IMR-90 (cell line): ENCODE measurements around the gene PARD6G. TPM values are rescaled to one million over a fixed set of nuclear protein-coding genes. Genes with fewer than 3 reads are reported as not detected.

Source experiments
- ATAC-seq: fragments of 200-7000 bp; cut with Tn5 transposase; 2 replicates; pipeline ENCODE4 v1.9.1; 2020; ENCODE audit warnings: low read depth, mild to moderate bottlenecking, moderate library complexity
- BruUV-seq: library from RNA; stranded (reverse); fragments of 400-500 nt; replicated peaks from 2 replicates; lab custom pipeline; 2021; lab: Mats Ljungman, UMichigan
- CTCF ChIA-PET: fragments of 300-600 bp; formaldehyde crosslinking; extraction: SDS; loops from one replicate; lab custom pipeline; 2021; ENCODE audit warnings: antibody characterized with exemption; lab: Yijun Ruan, JAX
- POLR2A ChIA-PET: fragments of 300-600 bp; sonication (Branson Sonifier 250); formaldehyde crosslinking; loops from one replicate; lab custom pipeline; 2022; ENCODE audit warnings: antibody characterized with exemption; ENCODE audit not compliant: unreplicated experiment; lab: Charles Lee
- DNase-seq: peaks from one replicate; pipeline ENCODE4 v3.0.0; 2013
- H2AFZ ChIP-seq: replicated peaks from 2 replicates; pipeline ENCODE3; 2013; ENCODE audit warnings: low read length, mild to moderate bottlenecking; ENCODE audit not compliant: poor library complexity
- H2AK5ac ChIP-seq: 2 replicates; pipeline ENCODE4 v1.6.1; 2013; ENCODE audit warnings: low read depth, low read length, inconsistent platforms
- H2AK9ac ChIP-seq: replicated peaks from 2 replicates; pipeline ENCODE3; 2013; ENCODE audit warnings: mild to moderate bottlenecking, low read depth, low read length, moderate library complexity; ENCODE audit not compliant: poor library complexity
- H2BK120ac ChIP-seq: 2 replicates; pipeline ENCODE4 v1.6.1; 2013; ENCODE audit warnings: low read depth, low read length, inconsistent platforms
- H2BK15ac ChIP-seq: 3 replicates; pipeline ENCODE4 v1.6.1; 2013; ENCODE audit warnings: low read depth, low read length, inconsistent platforms
- H2BK20ac ChIP-seq: 2 replicates; pipeline ENCODE4 v1.6.1; 2013; ENCODE audit warnings: low read depth, mild to moderate bottlenecking, inconsistent platforms, low read length, moderate library complexity
- H2BK5ac ChIP-seq: 2 replicates; pipeline ENCODE4 v1.6.1; 2013; ENCODE audit warnings: mild to moderate bottlenecking, low read depth, low read length, inconsistent platforms; ENCODE audit not compliant: poor library complexity, severe bottlenecking
- H3K14ac ChIP-seq: replicated peaks from 2 replicates; pipeline ENCODE4 v1.6.1; 2013; ENCODE audit warnings: low read depth, low read length, inconsistent platforms
- H3K18ac ChIP-seq: 2 replicates; pipeline ENCODE4 v1.6.1; 2013; ENCODE audit warnings: low read depth, low read length, control low read depth
- H3K23ac ChIP-seq: 2 replicates; pipeline ENCODE4 v1.6.1; 2013; ENCODE audit warnings: low read depth, low read length, inconsistent platforms
- H3K27ac ChIP-seq: 2 replicates; pipeline ENCODE4 v1.5.1; 2013; ENCODE audit warnings: mild to moderate bottlenecking, control low read depth, low read length; ENCODE audit not compliant: insufficient read depth
- H3K27me3 ChIP-seq: 2 replicates; pipeline ENCODE4 v1.6.1; 2013; ENCODE audit warnings: low read length; ENCODE audit not compliant: control insufficient read depth, insufficient read depth
- H3K36me3 ChIP-seq: 2 replicates; pipeline ENCODE4 v1.6.1; 2013; ENCODE audit warnings: low read length, mixed read lengths; ENCODE audit not compliant: control insufficient read depth, insufficient read depth
- H3K4ac ChIP-seq: 2 replicates; pipeline ENCODE4 v1.6.1; 2013; ENCODE audit warnings: low read depth, low read length, inconsistent platforms
- H3K4me1 ChIP-seq: 2 replicates; pipeline ENCODE4 v1.6.1; 2013; ENCODE audit warnings: low read length, mixed read lengths; ENCODE audit not compliant: control insufficient read depth, insufficient read depth
- H3K4me2 ChIP-seq: 2 replicates; pipeline ENCODE4 v1.6.1; 2013; ENCODE audit warnings: low read depth, mild to moderate bottlenecking, control low read depth, low read length, moderate library complexity
- H3K4me3 ChIP-seq: 2 replicates; pipeline ENCODE4 v1.5.1; 2013; ENCODE audit warnings: low read depth, mild to moderate bottlenecking, control low read depth, low read length, moderate library complexity; ENCODE audit not compliant: insufficient read depth
- H3K56ac ChIP-seq: 2 replicates; pipeline ENCODE4 v1.6.1; 2013; ENCODE audit warnings: low read length, inconsistent platforms; ENCODE audit not compliant: insufficient read depth; ENCODE audit errors: extremely low read depth
- H3K79me1 ChIP-seq, 2 experiments: 2 replicates each; pipeline ENCODE4 v1.6.1; 2013; ENCODE audit warnings: low read length in 2 of 2, inconsistent platforms in 1 of 2, low read depth in 1 of 2
- H3K9ac ChIP-seq: 2 replicates; pipeline ENCODE4 v1.6.1; 2013; ENCODE audit warnings: low read depth, low read length, control low read depth
- H3K9me1 ChIP-seq: 2 replicates; pipeline ENCODE4 v1.6.1; 2013; ENCODE audit warnings: low read length, inconsistent platforms; ENCODE audit not compliant: insufficient read depth
- H3K9me3 ChIP-seq: 2 replicates; pipeline ENCODE4 v1.6.1; 2013; ENCODE audit warnings: low read length; ENCODE audit not compliant: control insufficient read depth, insufficient read depth
- H4K20me1 ChIP-seq: 2 replicates; pipeline ENCODE4 v1.6.1; 2013; ENCODE audit warnings: low read length, inconsistent platforms; ENCODE audit not compliant: insufficient read depth
- H4K5ac ChIP-seq: 2 replicates; pipeline ENCODE4 v1.6.1; 2013; ENCODE audit warnings: mild to moderate bottlenecking, low read depth, low read length, control low read depth
- H4K8ac ChIP-seq, 2 experiments: 2 replicates each; pipeline ENCODE4 v1.6.1; 2013; ENCODE audit warnings: low read depth in 2 of 2, low read length in 2 of 2, control low read depth in 1 of 2, inconsistent platforms in 1 of 2
- H4K91ac ChIP-seq: 2 replicates; pipeline ENCODE4 v1.6.1; 2013; ENCODE audit warnings: low read depth, low read length, inconsistent platforms; ENCODE audit not compliant: insufficient read depth
- BHLHE40 ChIP-seq: fragments of 150-350 bp; IDR thresholded peaks from 2 replicates; pipeline ENCODE4 v1.6.1; 2016; ENCODE audit warnings: mild to moderate bottlenecking, low read depth, low read length
- CEBPB ChIP-seq: IDR thresholded peaks from 2 replicates; pipeline ENCODE4 v1.6.1; 2012; ENCODE audit warnings: low read depth, low read length, improper control_type of control experiment
- CHD1 ChIP-seq: IDR thresholded peaks from 2 replicates; pipeline ENCODE4 v1.6.1; 2012; ENCODE audit warnings: low read depth, low read length, improper control_type of control experiment
- FOS ChIP-seq: fragments of 150-350 bp; IDR thresholded peaks from 2 replicates; pipeline ENCODE4 v1.6.1; 2016; ENCODE audit warnings: low read depth, low read length
- MAFK ChIP-seq: IDR thresholded peaks from 2 replicates; pipeline ENCODE4 v1.6.1; 2012; ENCODE audit warnings: low read depth, low read length, improper control_type of control experiment
- MAZ ChIP-seq: IDR thresholded peaks from 2 replicates; pipeline ENCODE4 v1.6.1; 2012; ENCODE audit warnings: low read depth, mild to moderate bottlenecking, low read length, improper control_type of control experiment, moderate library complexity, borderline replicate concordance
- MXI1 ChIP-seq: IDR thresholded peaks from 2 replicates; pipeline ENCODE4 v1.6.1; 2012; ENCODE audit warnings: low read depth, mild to moderate bottlenecking, low read length, moderate library complexity, borderline replicate concordance
- NFE2L2 ChIP-seq: fragments of 150-350 bp; IDR thresholded peaks from 2 replicates; pipeline ENCODE4 v1.6.1; 2016; ENCODE audit warnings: low read depth, mild to moderate bottlenecking, low read length
- POLR2A ChIP-seq: IDR thresholded peaks from 2 replicates; pipeline ENCODE4 v1.6.1; 2012; ENCODE audit warnings: mild to moderate bottlenecking, low read depth, low read length
- RAD21 ChIP-seq: IDR thresholded peaks from 2 replicates; pipeline ENCODE4 v1.6.1; 2012; ENCODE audit warnings: low read length, improper control_type of control experiment
- RCOR1 ChIP-seq: IDR thresholded peaks from 2 replicates; pipeline ENCODE4 v1.6.1; 2012; ENCODE audit warnings: mild to moderate bottlenecking, low read length, improper control_type of control experiment; ENCODE audit not compliant: insufficient replicate concordance
- RFX5 ChIP-seq: IDR thresholded peaks from 2 replicates; pipeline ENCODE4 v1.8.0; 2012; ENCODE audit warnings: low read depth, mild to moderate bottlenecking, low read length, moderate library complexity
- SMC3 ChIP-seq: fragments of 150-350 bp; IDR thresholded peaks from 2 replicates; pipeline ENCODE4 v1.6.1; 2016; ENCODE audit warnings: low read depth, mild to moderate bottlenecking, antibody characterized with exemption, low read length, moderate library complexity
- USF2 ChIP-seq: fragments of 150-350 bp; IDR thresholded peaks from 2 replicates; pipeline ENCODE4 v1.6.1; 2017; ENCODE audit warnings: mild to moderate bottlenecking, antibody characterized with exemption, low read length, low read depth
- WGBS, 2 experiments: methylation state at CpG; one replicate each; pipeline versions ENCODE4 v1.1.5 to v1.1.7; 2013; ENCODE audit warnings: missing lambda C conversion rate in 2 of 2; ENCODE audit not compliant: insufficient read length in 1 of 2; ENCODE audit errors: extremely low coverage in 2 of 2; 5-methylcytosine and 5-hydroxymethylcytosine counted together
- dilution Hi-C: fragments of 300-500 bp; cut with HindIII; formaldehyde crosslinking; loops from one replicate; pipeline ENCODE4 v1.14.3; 2018; ENCODE audit warnings: low sequenced_read_pairs; ENCODE audit not compliant: unreplicated experiment
- in situ Hi-C: fragments of 300-500 bp; cut with MboI; formaldehyde crosslinking; loops from 3 replicates; pipeline ENCODE4 v1.14.3; 2019; ENCODE audit warnings: low sequenced_read_pairs, inconsistent platforms, mixed read lengths
- intact Hi-C: fragments of 100-400 bp; cut with micrococcal nuclease; formaldehyde crosslinking; loops from 2 replicates; pipeline ENCODE4 v1.10.0; 2022
- polyA plus RNA-seq, 3 experiments: library from polyadenylated mRNA; depleted of rRNA; stranded (reverse); fragments of >200 nt; gene quantifications; 2 replicates each; pipeline ENCODE4 v1.2.3, GENCODE V29; 2012; ENCODE audit warnings: low replicate concordance in 1 of 3
- total RNA-seq: library from RNA; depleted of rRNA; stranded (reverse); fragments of >200 nt; gene quantifications from 2 replicates; pipeline ENCODE4 v1.2.3, GENCODE V29; 2012
- TF ChIP-seq, protein P1 (sequence below): conservative IDR thresholded peaks from 2 replicates; pipeline ENCODE4 v1.5.1; 2012; ENCODE audit warnings: mild to moderate bottlenecking, low read depth, low read length, improper control_type of control experiment
- TF ChIP-seq, protein P2 (sequence below): fragments of 150-350 bp; IDR thresholded peaks from 2 replicates; pipeline ENCODE4 v1.6.1; 2016; ENCODE audit warnings: low read depth, mild to moderate bottlenecking, low read length, moderate library complexity, borderline replicate concordance

PARD6G gene
- total and polyA plus RNA-seq, 2 of the 4 experiments (the other 2 are of a cell fraction): 2.5 to 4.6 TPM

GRCh38 chr18:80191264-80191663 is 56.0 kb downstream of the PARD6G start:
- Histone ChIP-seq H3K27ac (no peak overlapping the region), H4K8ac (no peak overlapping the region), H4K20me1 (no peaks in the 10 kb centered on the region), H4K5ac (no peak overlapping the region), H3K4me3 (no peak overlapping the region), H2AFZ (no peak overlapping the region), H3K9me1 (no peaks in the 10 kb centered on the region), H3K4me1 (no peaks in the 10 kb centered on the region), H3K79me1 (no peaks in the 10 kb centered on the region; a peak in 1 of 4 replicates), H3K4ac (no peak overlapping the region), H2AK5ac (no peak overlapping the region), H2BK20ac (no peak overlapping the region), H3K9me3 (no peaks in the 10 kb centered on the region), H3K18ac (no peak overlapping the region), H3K4me2 (no peak overlapping the region), H3K27me3 (no peaks in the 10 kb centered on the region), H3K14ac (no peak overlapping the region), H2AK9ac (no peak overlapping the region), H3K9ac (no peak overlapping the region), H3K36me3 (no peaks in the 10 kb centered on the region), H4K91ac (no peak overlapping the region), H2BK15ac (no peak overlapping the region), H3K23ac (no peak overlapping the region), H2BK120ac (no peak overlapping the region), H2BK5ac (no peak overlapping the region), H3K56ac (no peak overlapping the region)
- no peak for TF ChIP-seq MXI1
- TF ChIP-seq, protein P1, sequence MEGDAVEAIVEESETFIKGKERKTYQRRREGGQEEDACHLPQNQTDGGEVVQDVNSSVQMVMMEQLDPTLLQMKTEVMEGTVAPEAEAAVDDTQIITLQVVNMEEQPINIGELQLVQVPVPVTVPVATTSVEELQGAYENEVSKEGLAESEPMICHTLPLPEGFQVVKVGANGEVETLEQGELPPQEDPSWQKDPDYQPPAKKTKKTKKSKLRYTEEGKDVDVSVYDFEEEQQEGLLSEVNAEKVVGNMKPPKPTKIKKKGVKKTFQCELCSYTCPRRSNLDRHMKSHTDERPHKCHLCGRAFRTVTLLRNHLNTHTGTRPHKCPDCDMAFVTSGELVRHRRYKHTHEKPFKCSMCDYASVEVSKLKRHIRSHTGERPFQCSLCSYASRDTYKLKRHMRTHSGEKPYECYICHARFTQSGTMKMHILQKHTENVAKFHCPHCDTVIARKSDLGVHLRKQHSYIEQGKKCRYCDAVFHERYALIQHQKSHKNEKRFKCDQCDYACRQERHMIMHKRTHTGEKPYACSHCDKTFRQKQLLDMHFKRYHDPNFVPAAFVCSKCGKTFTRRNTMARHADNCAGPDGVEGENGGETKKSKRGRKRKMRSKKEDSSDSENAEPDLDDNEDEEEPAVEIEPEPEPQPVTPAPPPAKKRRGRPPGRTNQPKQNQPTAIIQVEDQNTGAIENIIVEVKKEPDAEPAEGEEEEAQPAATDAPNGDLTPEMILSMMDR: no peak
- no peak for TF ChIP-seq SMC3
- TF ChIP-seq FOS: no peak
- no peak for TF ChIP-seq RFX5
- TF ChIP-seq RAD21: no peak
- TF ChIP-seq, protein P2, sequence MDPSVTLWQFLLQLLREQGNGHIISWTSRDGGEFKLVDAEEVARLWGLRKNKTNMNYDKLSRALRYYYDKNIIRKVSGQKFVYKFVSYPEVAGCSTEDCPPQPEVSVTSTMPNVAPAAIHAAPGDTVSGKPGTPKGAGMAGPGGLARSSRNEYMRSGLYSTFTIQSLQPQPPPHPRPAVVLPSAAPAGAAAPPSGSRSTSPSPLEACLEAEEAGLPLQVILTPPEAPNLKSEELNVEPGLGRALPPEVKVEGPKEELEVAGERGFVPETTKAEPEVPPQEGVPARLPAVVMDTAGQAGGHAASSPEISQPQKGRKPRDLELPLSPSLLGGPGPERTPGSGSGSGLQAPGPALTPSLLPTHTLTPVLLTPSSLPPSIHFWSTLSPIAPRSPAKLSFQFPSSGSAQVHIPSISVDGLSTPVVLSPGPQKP: no peak
- TF ChIP-seq CHD1: no peak
- TF ChIP-seq CEBPB: no peak
- no peak for TF ChIP-seq POLR2A
- no peak for TF ChIP-seq RCOR1
- no peak for TF ChIP-seq USF2
- no peak for TF ChIP-seq NFE2L2
- no peak for TF ChIP-seq MAZ
- TF ChIP-seq MAFK: no peak
- TF ChIP-seq BHLHE40: no peak
- ATAC-seq: no peak
- intact Hi-C loops (no loop called here), dilution Hi-C loops (no loop called here), in situ Hi-C loops (no loop called here)
- BruUV-seq: no TSS peak
- POLR2A ChIA-PET: no interaction called here
- no CpG with 5 or more reads among the region's 5 CpGs for WGBS, 2 experiments
- DNase-seq: no peak
- CTCF ChIA-PET: no interaction called here
